A549 (cell line): ENCODE data around the gene SGCA. TPM values are rescaled to one million over a fixed set of nuclear protein-coding genes. Genes with fewer than 3 reads are reported as not detected.

Source experiments
- ATAC-seq, 2 experiments: fragments of 200-7000 bp in 1 of 2; fragments of >200 bp in 1 of 2; cut with Nextera tagmentation in 1 of 2; cut with Tn5 transposase in 1 of 2; 3 replicates each; pipeline versions ENCODE4 v1.8.0 to v1.9.1; 2018 to 2020; ENCODE audit warnings: mild to moderate bottlenecking in 1 of 2, moderate library complexity in 1 of 2
- CTCF ChIA-PET: fragments of 300-600 bp; sonication (Branson Sonifier 250); formaldehyde crosslinking; extraction: SDS; loops from one replicate; lab custom pipeline; 2021; ENCODE audit warnings: antibody characterized with exemption, inconsistent platforms; lab: Yijun Ruan, JAX
- POLR2A ChIA-PET: fragments of 350-600 bp; formaldehyde crosslinking; extraction: SDS; loops from one replicate; lab custom pipeline; 2021; ENCODE audit warnings: antibody characterized with exemption, inconsistent platforms; lab: Yijun Ruan, JAX
- DNase-seq, 2 experiments: peaks; one replicate each; pipeline versions ENCODE4 v3.0.0 to v3.0.0-alpha.2; 2011 to 2016; ENCODE audit warnings: low read depth in 1 of 2, low spot score in 1 of 2
- FAIRE-seq: peaks from 2 replicates; lab custom pipeline; 2011; peaks lifted over from hg19 to GRCh38; lab: Jason Lieb, UNC
- H3K27ac ChIP-seq, 2 experiments: fragments of >200 bp; sonication (Bioruptor Twin); formaldehyde crosslinking; 3 replicates each; pipeline ENCODE4 v1.5.1; 2016 to 2017
- H3K4me1 ChIP-seq: fragments of >200 bp; sonication (Bioruptor Twin); formaldehyde crosslinking; 3 replicates; pipeline ENCODE4 v1.6.1; 2016
- H3K4me2 ChIP-seq: fragments of >200 bp; sonication (Bioruptor Twin); formaldehyde crosslinking; 3 replicates; pipeline ENCODE4 v1.6.1; 2016
- H3K4me3 ChIP-seq: fragments of >200 bp; sonication (Bioruptor Twin); formaldehyde crosslinking; 3 replicates; pipeline ENCODE4 v1.5.1; 2016
- H3K9me3 ChIP-seq: fragments of >200 bp; sonication (Bioruptor Twin); formaldehyde crosslinking; 3 replicates; pipeline ENCODE4 v1.6.1; 2016
- CBX2 ChIP-seq: fragments of 200-600 bp; sonication (generic); IDR thresholded peaks from 2 replicates; pipeline ENCODE4 v1.6.1; 2016; ENCODE audit warnings: low read depth, mild to moderate bottlenecking, borderline replicate concordance
- EP300 ChIP-seq, 2 experiments: fragments of >200 bp; sonication (Bioruptor Twin); formaldehyde crosslinking; IDR thresholded peaks; 2 replicates in 1 of 2; 3 replicates in 1 of 2; pipeline ENCODE4 v1.6.1; 2016 to 2017
- ESRRA ChIP-seq: fragments of 150-350 bp; IDR thresholded peaks from 2 replicates; pipeline ENCODE4 v1.6.1; 2014; ENCODE audit warnings: mild to moderate bottlenecking, low read length, borderline replicate concordance
- JUN ChIP-seq, 2 experiments: fragments of >200 bp; sonication (Bioruptor Twin); formaldehyde crosslinking; IDR thresholded peaks; 2 replicates in 1 of 2; 3 replicates in 1 of 2; pipeline ENCODE4 v1.6.1; 2016 to 2017
- JUNB ChIP-seq: fragments of >200 bp; sonication (Bioruptor Twin); formaldehyde crosslinking; IDR thresholded peaks from 2 replicates; pipeline ENCODE4 v1.6.1; 2016
- MAFK ChIP-seq: fragments of 450-650 bp; IDR thresholded peaks from 2 replicates; pipeline ENCODE4 v1.6.1; 2014; ENCODE audit not compliant: partially characterized antibody
- MYC ChIP-seq: IDR thresholded peaks from 2 replicates; pipeline ENCODE4 v1.6.1; 2012; ENCODE audit warnings: mild to moderate bottlenecking, inconsistent platforms, low read length, improper control_type of control experiment, borderline replicate concordance
- NR3C1 ChIP-seq: fragments of >200 bp; sonication (Bioruptor Twin); formaldehyde crosslinking; IDR thresholded peaks from 3 replicates; pipeline ENCODE4 v1.6.1; 2017
- PHF8 ChIP-seq: fragments of 200-600 bp; sonication (generic); IDR thresholded peaks from 2 replicates; pipeline ENCODE4 v1.6.1; 2016; ENCODE audit warnings: low read depth, mild to moderate bottlenecking, antibody characterized with exemption, moderate library complexity, borderline replicate concordance
- POLR2AphosphoS2 ChIP-seq: conservative IDR thresholded peaks from 2 replicates; pipeline ENCODE4 v1.6.1; 2012; ENCODE audit warnings: low read length, improper control_type of control experiment, inconsistent platforms
- RNF2 ChIP-seq: fragments of 200-600 bp; sonication (generic); IDR thresholded peaks from 2 replicates; pipeline ENCODE4 v1.6.1; 2016; ENCODE audit warnings: low read depth, mild to moderate bottlenecking, antibody characterized with exemption, moderate library complexity, borderline replicate concordance
- ZSCAN20 ChIP-seq: fragments of 250-450 bp; sonication (Bioruptor Pico); IDR thresholded peaks from 2 replicates; pipeline ENCODE4 v1.8.0; 2022; ENCODE audit warnings: mild to moderate bottlenecking, moderate library complexity
- WGBS: methylation state at CpG from one replicate; pipeline ENCODE4 v1.1.6; 2017; ENCODE audit errors: missing lambda C conversion rate; 5-methylcytosine and 5-hydroxymethylcytosine counted together
- polyA plus RNA-seq, 4 experiments: library from polyadenylated mRNA; depleted of rRNA in 3 of 4; stranded (reverse); fragments of >200 nt; fragmentation: RNase III in 1 of 4; extraction: RNeasy Plus Mini Kit Qiagen cat#74134 plus additional on column Dnase treatment in 1 of 4; gene quantifications; 2 replicates in 3 of 4; 3 replicates in 1 of 4; pipeline ENCODE4 v1.2.3, GENCODE V29; 2011 to 2017
- TF ChIP-seq, protein P1 (sequence below): IDR thresholded peaks from 2 replicates; pipeline ENCODE4 v1.6.1; 2012
- TF ChIP-seq, protein P2 (sequence below): fragments of >200 bp; sonication (Bioruptor Twin); formaldehyde crosslinking; IDR thresholded peaks from 3 replicates; pipeline ENCODE4 v1.5.1; 2016
- TF ChIP-seq, protein P3 (sequence below): fragments of 250-450 bp; sonication (Bioruptor Pico); IDR thresholded peaks from 2 replicates; pipeline ENCODE4 v1.5.0; 2021; ENCODE audit warnings: mild to moderate bottlenecking, moderate library complexity, borderline replicate concordance
- TF ChIP-seq, protein P4 (sequence below): IDR thresholded peaks from 2 replicates; pipeline ENCODE4 v1.6.1; 2012

The SGCA gene
- polyA plus RNA-seq, 2 of the 4 experiments (the other 2 are of a cell fraction) = 0.44 to 3.4 TPM

DNA sequence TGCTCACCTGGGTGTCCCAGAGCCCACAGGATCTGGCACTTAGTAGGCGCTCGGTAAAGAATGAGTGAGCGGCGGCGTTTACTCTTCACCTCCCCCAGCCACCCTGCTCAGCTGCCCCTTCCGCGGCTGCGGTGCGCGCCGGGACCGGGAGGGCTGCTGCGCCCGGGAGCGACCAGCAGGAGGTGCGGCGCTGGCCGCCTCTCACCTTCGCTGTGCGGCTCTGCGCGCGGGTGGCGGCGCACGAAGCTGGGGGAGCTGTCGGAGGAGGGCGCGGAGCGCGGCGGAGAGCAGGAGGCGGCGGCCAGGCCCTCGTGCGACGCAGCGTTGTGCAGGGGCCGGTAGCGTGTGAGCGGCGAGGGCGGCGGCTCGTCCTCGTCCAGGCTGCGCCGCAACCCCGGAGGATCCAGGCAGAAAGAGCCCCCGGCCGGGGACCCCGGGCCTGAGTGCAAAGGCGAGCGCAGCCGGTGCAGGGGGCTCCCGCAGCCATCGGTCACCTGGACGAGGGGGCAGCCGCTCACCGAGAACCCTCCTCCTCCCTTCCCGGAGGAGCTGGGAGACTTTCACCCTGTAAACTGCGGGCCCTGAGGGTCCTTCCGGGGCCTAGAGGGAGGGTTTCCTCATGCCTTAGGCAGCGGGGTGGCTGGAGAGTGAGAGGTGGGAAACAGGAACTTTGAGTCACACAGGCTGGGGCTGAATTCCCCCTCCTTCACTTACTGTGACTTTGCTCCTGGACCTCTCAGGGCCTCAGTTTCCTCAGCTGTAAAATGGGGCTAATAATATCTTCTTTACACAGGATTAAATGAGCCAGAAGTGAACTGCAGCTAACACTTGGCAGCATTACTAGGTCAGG lies 48.4 kb upstream of the SGCA start (continued):
- TF ChIP-seq, protein P1, sequence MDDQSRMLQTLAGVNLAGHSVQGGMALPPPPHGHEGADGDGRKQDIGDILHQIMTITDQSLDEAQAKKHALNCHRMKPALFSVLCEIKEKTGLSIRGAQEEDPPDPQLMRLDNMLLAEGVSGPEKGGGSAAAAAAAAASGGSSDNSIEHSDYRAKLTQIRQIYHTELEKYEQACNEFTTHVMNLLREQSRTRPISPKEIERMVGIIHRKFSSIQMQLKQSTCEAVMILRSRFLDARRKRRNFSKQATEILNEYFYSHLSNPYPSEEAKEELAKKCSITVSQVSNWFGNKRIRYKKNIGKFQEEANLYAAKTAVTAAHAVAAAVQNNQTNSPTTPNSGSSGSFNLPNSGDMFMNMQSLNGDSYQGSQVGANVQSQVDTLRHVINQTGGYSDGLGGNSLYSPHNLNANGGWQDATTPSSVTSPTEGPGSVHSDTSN = no peak
- TF ChIP-seq, protein P2, sequence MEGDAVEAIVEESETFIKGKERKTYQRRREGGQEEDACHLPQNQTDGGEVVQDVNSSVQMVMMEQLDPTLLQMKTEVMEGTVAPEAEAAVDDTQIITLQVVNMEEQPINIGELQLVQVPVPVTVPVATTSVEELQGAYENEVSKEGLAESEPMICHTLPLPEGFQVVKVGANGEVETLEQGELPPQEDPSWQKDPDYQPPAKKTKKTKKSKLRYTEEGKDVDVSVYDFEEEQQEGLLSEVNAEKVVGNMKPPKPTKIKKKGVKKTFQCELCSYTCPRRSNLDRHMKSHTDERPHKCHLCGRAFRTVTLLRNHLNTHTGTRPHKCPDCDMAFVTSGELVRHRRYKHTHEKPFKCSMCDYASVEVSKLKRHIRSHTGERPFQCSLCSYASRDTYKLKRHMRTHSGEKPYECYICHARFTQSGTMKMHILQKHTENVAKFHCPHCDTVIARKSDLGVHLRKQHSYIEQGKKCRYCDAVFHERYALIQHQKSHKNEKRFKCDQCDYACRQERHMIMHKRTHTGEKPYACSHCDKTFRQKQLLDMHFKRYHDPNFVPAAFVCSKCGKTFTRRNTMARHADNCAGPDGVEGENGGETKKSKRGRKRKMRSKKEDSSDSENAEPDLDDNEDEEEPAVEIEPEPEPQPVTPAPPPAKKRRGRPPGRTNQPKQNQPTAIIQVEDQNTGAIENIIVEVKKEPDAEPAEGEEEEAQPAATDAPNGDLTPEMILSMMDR = peak; percentile 53; the same call in 2 of the 3 replicates

DNA sequence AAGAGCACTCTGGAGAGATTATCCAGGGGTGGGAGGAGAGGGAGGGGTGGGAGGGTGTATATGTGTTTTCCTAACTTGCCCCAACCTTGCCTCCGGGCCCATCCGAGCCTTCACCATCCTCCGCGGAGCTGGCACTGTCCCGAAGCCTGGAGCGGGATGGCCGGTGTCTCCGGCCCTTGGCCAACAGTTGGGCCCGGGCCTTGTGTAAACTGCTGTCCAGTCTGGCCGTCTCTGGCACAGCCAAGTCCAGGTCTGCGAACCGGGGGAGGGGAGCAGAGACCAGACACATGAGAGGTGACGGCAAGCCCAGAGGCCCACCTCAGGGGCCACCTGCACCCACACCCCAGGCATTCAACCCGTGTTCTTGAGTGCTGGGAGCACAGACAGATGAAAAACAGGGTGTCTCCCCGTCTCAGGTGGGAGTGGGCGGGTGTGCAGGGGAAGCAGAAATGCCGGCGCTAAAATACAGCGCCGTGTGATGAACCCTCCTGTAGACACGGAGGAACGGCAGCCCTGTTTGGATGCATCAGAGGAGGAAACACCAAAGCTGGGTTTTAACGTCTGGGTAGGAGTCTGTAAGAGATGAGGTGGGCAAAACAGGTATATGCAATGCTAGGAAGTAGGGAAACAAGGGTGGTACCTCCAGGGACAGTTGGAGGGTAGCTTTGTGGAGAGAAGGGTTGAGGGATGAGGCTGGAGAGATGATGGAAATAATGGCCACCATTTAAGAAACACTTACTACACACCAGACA lies 47.6 kb upstream of the SGCA start:
- no peak for TF ChIP-seq MYC
- TF ChIP-seq, protein P3, sequence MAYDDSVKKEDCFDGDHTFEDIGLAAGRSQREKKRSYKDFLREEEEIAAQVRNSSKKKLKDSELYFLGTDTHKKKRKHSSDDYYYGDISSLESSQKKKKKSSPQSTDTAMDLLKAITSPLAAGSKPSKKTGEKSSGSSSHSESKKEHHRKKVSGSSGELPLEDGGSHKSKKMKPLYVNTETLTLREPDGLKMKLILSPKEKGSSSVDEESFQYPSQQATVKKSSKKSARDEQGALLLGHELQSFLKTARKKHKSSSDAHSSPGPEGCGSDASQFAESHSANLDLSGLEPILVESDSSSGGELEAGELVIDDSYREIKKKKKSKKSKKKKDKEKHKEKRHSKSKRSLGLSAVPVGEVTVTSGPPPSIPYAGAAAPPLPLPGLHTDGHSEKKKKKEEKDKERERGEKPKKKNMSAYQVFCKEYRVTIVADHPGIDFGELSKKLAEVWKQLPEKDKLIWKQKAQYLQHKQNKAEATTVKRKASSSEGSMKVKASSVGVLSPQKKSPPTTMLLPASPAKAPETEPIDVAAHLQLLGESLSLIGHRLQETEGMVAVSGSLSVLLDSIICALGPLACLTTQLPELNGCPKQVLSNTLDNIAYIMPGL (CRISPR knock-in tag) = no peak
- Histone ChIP-seq H3K4me2 (no peak overlapping the region), H3K27ac (no peak overlapping the region), H3K9me3 (no peaks in the 10 kb centered on the region), H3K4me3 (no peak overlapping the region), H3K4me1 (peaks cover 5% of the 10 kb centered on the region; the same call in 1 of the 3 replicates)
- 81% methylated on average over 22 of the region's 23 CpGs for WGBS
- ChIA-PET CTCF (interaction anchor here (1.3 to 60.2 kb wide), 15 partner anchors 11 to 179 kb away, joined by 3 to 1356 read pairs (median 8); partner anchors contain the start of genes PDK2, PPP1R9B, SAMD14 and SGCA), POLR2A (no interaction called here)
- ATAC-seq = no peak
- no peak for FAIRE-seq
- no peak for DNase-seq

DNA sequence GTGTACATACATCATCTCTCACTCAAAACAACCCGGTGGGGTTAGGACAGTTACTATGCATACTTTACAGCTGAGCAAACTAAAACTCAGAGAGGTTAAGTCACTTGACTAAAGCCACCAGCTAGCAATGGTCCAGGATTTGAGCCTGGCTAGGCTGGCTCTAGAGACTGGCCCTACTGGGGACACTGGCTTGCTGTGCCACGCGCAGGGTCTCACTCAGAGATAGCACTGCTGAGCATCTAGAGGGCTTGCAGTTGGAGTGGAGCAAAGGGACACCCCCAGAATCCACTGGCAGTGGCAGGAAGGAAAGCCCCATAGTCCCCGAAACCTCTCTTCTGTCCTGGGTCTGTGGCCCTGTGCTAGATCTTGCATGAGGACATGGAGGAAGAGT lies 47.0 kb upstream of the SGCA start:
- ATAC-seq (no peak), DNase-seq (no peak), FAIRE-seq (no peak)
- POLR2A ChIA-PET = no interaction called here
- H3K4me3 ChIP-seq = no peak overlapping the region
- H3K4me2 ChIP-seq = no peak overlapping the region
- peaks cover 8% of the 10 kb centered on the region; the same call in 1 of the 3 replicates for H3K4me1 ChIP-seq
- TF ChIP-seq, protein P2 = no peak
- TF ChIP-seq, protein P3 (CRISPR knock-in tag) = no peak
- TF ChIP-seq ESRRA (no peak), CBX2 (no peak), JUN (IDR thresholded peaks at IDR 0.05) (no peak), JUNB (no peak), RNF2 (no peak), NR3C1 (no peak), EP300 (IDR thresholded peaks at IDR 0.05) (no peak), ZSCAN20 (CRISPR knock-in tag) (no peak), POLR2AphosphoS2 (no peak), MAFK (no peak), PHF8 (no peak)
- TF ChIP-seq, protein P4, sequence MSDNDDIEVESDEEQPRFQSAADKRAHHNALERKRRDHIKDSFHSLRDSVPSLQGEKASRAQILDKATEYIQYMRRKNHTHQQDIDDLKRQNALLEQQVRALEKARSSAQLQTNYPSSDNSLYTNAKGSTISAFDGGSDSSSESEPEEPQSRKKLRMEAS = no peak
- CTCF ChIA-PET = interaction anchor here (1.1 to 60.2 kb wide), 13 partner anchors 11 to 156 kb away, joined by 3 to 1356 read pairs (median 8); partner anchors contain the start of genes PDK2, PPP1R9B, SAMD14 and TMEM92
- H3K9me3 ChIP-seq = no peaks in the 10 kb centered on the region
- 74% methylated on average over 4 of the region's 4 CpGs for WGBS
- H3K27ac ChIP-seq = no peak overlapping the region
